ENCODE results near the gene KLHL5. TPM values are rescaled to one million over a fixed set of nuclear protein-coding genes. Genes with fewer than 3 reads are reported as not detected.

Gene KLHL5
- total and polyA plus RNA-seq, 4 donors: 8.6 to 56.2 (median 32.8) TPM

- Histone ChIP-seq H3K27me3 (ENCODE audit: control insufficient read depth in 3 of 3, insufficient read depth in 3 of 3, low read length in 2 of 3) (no peaks in the 10 kb centered on the region), H3K4me1 (ENCODE audit: control insufficient read depth in 5 of 5, insufficient read depth in 5 of 5, low read length in 5 of 5) (peaks cover 0 to 4% (median 0%) of the 10 kb centered on the region in 5 donors), H3K4me3 (no peak overlapping the region), H3K27ac (ENCODE audit: low read depth in 1 of 2, low read length in 1 of 2) (no peak overlapping the region), H3K9me3 (ENCODE audit: control insufficient read depth in 4 of 4, insufficient read depth in 3 of 4, low read length in 3 of 4) (no peaks in the 10 kb centered on the region), H3K9ac (ENCODE audit: insufficient read depth in 1 of 2, low read length in 2 of 2) (no peak overlapping the region), H3K36me3 (ENCODE audit: control insufficient read depth in 4 of 4, insufficient read depth in 4 of 4, low read length in 4 of 4) (no peaks in the 10 kb centered on the region)
- 90 to 93% methylated on average over 4 of the region's 4 CpGs for WGBS, 2 donors
- TF ChIP-seq CTCF (IDR thresholded peaks at IDR 0.05; ENCODE audit: control extremely low read depth, extremely low read depth): no peak
- ATAC-seq (ENCODE audit: insufficient read depth, low FRiP score) (no peak), DNase-seq (no peak)
Observed at GRCh38 chr4:39062770-39063097, 702 bp downstream of the KLHL5 start.

- TF ChIP-seq CTCF (IDR thresholded peaks at IDR 0.05; ENCODE audit: control extremely low read depth, extremely low read depth): no peak
- Histone ChIP-seq H3K4me1 (ENCODE audit: control insufficient read depth in 5 of 5, insufficient read depth in 5 of 5, low read length in 5 of 5) (peaks cover 0 to 4% (median 0%) of the 10 kb centered on the region in 5 donors), H3K36me3 (ENCODE audit: control insufficient read depth in 4 of 4, insufficient read depth in 4 of 4, low read length in 4 of 4) (no peaks in the 10 kb centered on the region), H3K4me3 (no peak overlapping the region), H3K9me3 (ENCODE audit: control insufficient read depth in 4 of 4, insufficient read depth in 3 of 4, low read length in 3 of 4) (no peaks in the 10 kb centered on the region), H3K27ac (ENCODE audit: low read depth in 1 of 2, low read length in 1 of 2) (no peak overlapping the region), H3K27me3 (ENCODE audit: control insufficient read depth in 3 of 3, insufficient read depth in 3 of 3, low read length in 2 of 3) (no peaks in the 10 kb centered on the region), H3K9ac (ENCODE audit: insufficient read depth in 1 of 2, low read length in 2 of 2) (no peak overlapping the region)
- ATAC-seq (ENCODE audit: insufficient read depth, low FRiP score) (no peak), DNase-seq (no peak)
Observed at GRCh38 chr4:39063430-39063829, 1.4 kb downstream of the KLHL5 start.

- DNase-seq (no peak), ATAC-seq (ENCODE audit: insufficient read depth, low FRiP score) (no peak)
- H3K9ac ChIP-seq (ENCODE audit: insufficient read depth in 1 of 2, low read length in 2 of 2): no peak overlapping the region
- peaks cover 0 to 3% (median 0%) of the 10 kb centered on the region in 4 donors for H3K36me3 ChIP-seq (ENCODE audit: control insufficient read depth in 4 of 4, insufficient read depth in 4 of 4, low read length in 4 of 4)
- no peak for TF ChIP-seq CTCF (IDR thresholded peaks at IDR 0.05; ENCODE audit: control extremely low read depth, extremely low read depth)
- H3K27ac ChIP-seq (ENCODE audit: low read depth in 1 of 2, low read length in 1 of 2): no peak overlapping the region
- H3K27me3 ChIP-seq (ENCODE audit: control insufficient read depth in 3 of 3, insufficient read depth in 3 of 3, low read length in 2 of 3): no peaks in the 10 kb centered on the region
- no peak overlapping the region for H3K4me3 ChIP-seq
- no peaks in the 10 kb centered on the region for H3K9me3 ChIP-seq (ENCODE audit: control insufficient read depth in 4 of 4, insufficient read depth in 3 of 4, low read length in 3 of 4)
- peaks cover 0 to 4% (median 2%) of the 10 kb centered on the region in 5 donors for H3K4me1 ChIP-seq (ENCODE audit: control insufficient read depth in 5 of 5, insufficient read depth in 5 of 5, low read length in 5 of 5)
- WGBS, 2 donors: 95 to 97% methylated on average over 2 of the region's 2 CpGs
Observed at GRCh38 chr4:39066371-39066770, 4.3 kb downstream of the KLHL5 start.

GRCh38 chr4:39067031-39067430, 5.0 kb downstream of the KLHL5 start:
- TF ChIP-seq CTCF (IDR thresholded peaks at IDR 0.05; ENCODE audit: control extremely low read depth, extremely low read depth): no peak
- H3K9me3 ChIP-seq (ENCODE audit: control insufficient read depth in 4 of 4, insufficient read depth in 3 of 4, low read length in 3 of 4): no peaks in the 10 kb centered on the region
- no peak overlapping the region for H3K27ac ChIP-seq (ENCODE audit: low read depth in 1 of 2, low read length in 1 of 2)

More at GRCh38 chr4:39067031-39067430, 5.0 kb downstream of the KLHL5 start:
- Histone ChIP-seq H3K27me3 (ENCODE audit: control insufficient read depth in 3 of 3, insufficient read depth in 3 of 3, low read length in 2 of 3) (no peaks in the 10 kb centered on the region), H3K4me3 (no peak overlapping the region), H3K9ac (ENCODE audit: insufficient read depth in 1 of 2, low read length in 2 of 2) (no peak overlapping the region), H3K36me3 (ENCODE audit: control insufficient read depth in 4 of 4, insufficient read depth in 4 of 4, low read length in 4 of 4) (peaks cover 0 to 3% (median 0%) of the 10 kb centered on the region in 4 donors), H3K4me1 (ENCODE audit: control insufficient read depth in 5 of 5, insufficient read depth in 5 of 5, low read length in 5 of 5) (peaks cover 0 to 3% (median 1%) of the 10 kb centered on the region in 5 donors)
- WGBS, 2 donors: 88 to 93% methylated on average over 2 of the region's 2 CpGs
- DNase-seq (no peak), ATAC-seq (ENCODE audit: insufficient read depth, low FRiP score) (no peak)

Measured in lung (tissue), 12 donors.